Gastroesophageal sphincter (tissue), 3 donors: ENCODE results near the gene SH3BP5.

Source experiments
- EP300 ChIP-seq: sonication (generic); formaldehyde crosslinking; IDR thresholded peaks from one replicate; pipeline ENCODE4 v1.6.1; 2017; ENCODE audit warnings: antibody characterized with exemption, mild to moderate bottlenecking
- TF ChIP-seq, protein P1 (sequence below), 4 experiments: fragments of 200-600 bp in 2 of 4; fragments of 450-650 bp in 2 of 4; sonication (generic) in 1 of 4; IDR thresholded peaks; one replicate each; pipeline ENCODE4 v1.5.1; 2017 to 2019; ENCODE audit warnings: antibody characterized with exemption in 4 of 4, mild to moderate bottlenecking in 2 of 4, moderate library complexity in 2 of 4

DNA sequence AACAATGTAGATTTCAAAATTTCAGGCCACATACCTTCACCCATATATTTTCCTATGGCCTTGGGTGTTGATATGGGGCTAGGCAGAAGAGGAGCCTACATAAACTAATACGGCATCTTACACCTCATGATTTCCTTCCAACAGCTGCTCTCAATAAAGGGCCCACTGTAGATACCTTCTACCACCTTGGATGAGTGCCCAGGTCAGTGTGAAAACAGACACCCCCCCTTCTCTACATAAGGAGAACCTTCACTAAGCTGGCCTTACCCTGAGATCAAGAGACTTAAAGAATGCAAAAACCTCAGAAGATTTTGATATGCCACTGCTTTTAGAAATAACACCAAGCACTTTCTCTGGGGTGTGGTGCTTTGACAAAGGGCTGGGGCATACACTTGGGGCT lies 42.7 kb downstream of the SH3BP5 start:
- TF ChIP-seq, protein P1, sequence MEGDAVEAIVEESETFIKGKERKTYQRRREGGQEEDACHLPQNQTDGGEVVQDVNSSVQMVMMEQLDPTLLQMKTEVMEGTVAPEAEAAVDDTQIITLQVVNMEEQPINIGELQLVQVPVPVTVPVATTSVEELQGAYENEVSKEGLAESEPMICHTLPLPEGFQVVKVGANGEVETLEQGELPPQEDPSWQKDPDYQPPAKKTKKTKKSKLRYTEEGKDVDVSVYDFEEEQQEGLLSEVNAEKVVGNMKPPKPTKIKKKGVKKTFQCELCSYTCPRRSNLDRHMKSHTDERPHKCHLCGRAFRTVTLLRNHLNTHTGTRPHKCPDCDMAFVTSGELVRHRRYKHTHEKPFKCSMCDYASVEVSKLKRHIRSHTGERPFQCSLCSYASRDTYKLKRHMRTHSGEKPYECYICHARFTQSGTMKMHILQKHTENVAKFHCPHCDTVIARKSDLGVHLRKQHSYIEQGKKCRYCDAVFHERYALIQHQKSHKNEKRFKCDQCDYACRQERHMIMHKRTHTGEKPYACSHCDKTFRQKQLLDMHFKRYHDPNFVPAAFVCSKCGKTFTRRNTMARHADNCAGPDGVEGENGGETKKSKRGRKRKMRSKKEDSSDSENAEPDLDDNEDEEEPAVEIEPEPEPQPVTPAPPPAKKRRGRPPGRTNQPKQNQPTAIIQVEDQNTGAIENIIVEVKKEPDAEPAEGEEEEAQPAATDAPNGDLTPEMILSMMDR (IDR thresholded peaks at IDR 0.05), result no peak
- TF ChIP-seq EP300, result no peak
